SK-N-SH (cell line): ENCODE results near the gene SEZ6L2. TPM values are rescaled to one million over a fixed set of nuclear protein-coding genes. Genes with fewer than 3 reads are reported as not detected.

ENCODE experiments used
- CTCF ChIA-PET: fragments of 300-600, 350-600 bp; formaldehyde crosslinking; extraction: SDS; loops from one replicate; lab custom pipeline; 2021; lab: Yijun Ruan, JAX
- POLR2A ChIA-PET: fragments of 350-600 bp; sonication (Branson Sonifier 250); formaldehyde crosslinking; extraction: SDS; loops from one replicate; lab custom pipeline; 2020; ENCODE audit warnings: antibody characterized with exemption, inconsistent platforms; lab: Yijun Ruan, JAX
- DNase-seq: peaks from one replicate; pipeline ENCODE4 v3.0.0; 2012
- H2AFZ ChIP-seq: fragments of 200-600 bp; sonication (generic); 2 replicates; pipeline ENCODE4 v1.8.1; 2016; ENCODE audit warnings: antibody characterized with exemption, mild to moderate bottlenecking, low read depth
- H3F3A ChIP-seq: fragments of 200-600 bp; sonication (generic); replicated peaks from 2 replicates; pipeline ENCODE3; 2016; ENCODE audit warnings: antibody characterized with exemption, mild to moderate bottlenecking; ENCODE audit not compliant: insufficient read depth
- H3K27ac ChIP-seq, 2 experiments: fragments of 200-500 bp in 1 of 2; fragments of 200-600 bp in 1 of 2; sonication (Bioruptor generic) in 1 of 2; sonication (generic), shearing (Covaris generic) in 1 of 2; 2 replicates each; pipeline versions ENCODE4 v1.5.1 to v1.6.1; 2014 to 2016; ENCODE audit warnings: low read depth in 2 of 2, inconsistent platforms in 1 of 2, low read length in 1 of 2, mild to moderate bottlenecking in 1 of 2, mixed read lengths in 1 of 2
- H3K27me3 ChIP-seq: fragments of 200-600 bp; sonication (generic), shearing (Covaris generic); 2 replicates; pipeline ENCODE4 v1.6.1; 2016; ENCODE audit warnings: mixed run types; ENCODE audit not compliant: insufficient read depth
- H3K36me3 ChIP-seq, 2 experiments: fragments of 200-500 bp in 1 of 2; fragments of 200-600 bp in 1 of 2; sonication (Bioruptor generic) in 1 of 2; sonication (generic) in 1 of 2; replicated peaks in 1 of 2; 2 replicates each; pipeline versions ENCODE3 to v1.5.1; 2014 to 2016; ENCODE audit warnings: low read length in 1 of 2, mild to moderate bottlenecking in 1 of 2; ENCODE audit not compliant: insufficient read depth in 2 of 2, control insufficient read depth in 1 of 2
- H3K4me1 ChIP-seq, 2 experiments: fragments of 200-500 bp in 1 of 2; fragments of 200-600 bp in 1 of 2; sonication (Bioruptor generic) in 1 of 2; sonication (generic), shearing (Covaris generic) in 1 of 2; 2 replicates each; pipeline versions ENCODE4 v1.5.1 to v1.6.1; 2014 to 2016; ENCODE audit warnings: low read depth in 1 of 2, low read length in 1 of 2, mixed run types in 1 of 2; ENCODE audit not compliant: insufficient read depth in 2 of 2, control insufficient read depth in 1 of 2
- H3K4me2 ChIP-seq: fragments of 200-600 bp; sonication (generic), shearing (Covaris generic); 2 replicates; pipeline ENCODE4 v1.6.1; 2017; ENCODE audit warnings: mixed run types
- H3K4me3 ChIP-seq, 2 experiments: fragments of 200-500 bp in 1 of 2; fragments of 200-600 bp in 1 of 2; sonication (Bioruptor generic) in 1 of 2; sonication (generic), shearing (Covaris generic) in 1 of 2; 2 replicates each; pipeline versions ENCODE4 v1.5.1 to v1.8.1; 2014 to 2016; ENCODE audit warnings: low read depth in 2 of 2, inconsistent platforms in 1 of 2, low read length in 1 of 2, mild to moderate bottlenecking in 1 of 2, mixed read lengths in 1 of 2, moderate library complexity in 1 of 2
- H3K79me2 ChIP-seq: fragments of 200-600 bp; sonication (generic); 2 replicates; pipeline ENCODE4 v1.8.1; 2017; ENCODE audit warnings: mild to moderate bottlenecking; ENCODE audit not compliant: insufficient read depth
- H3K9ac ChIP-seq: fragments of 200-600 bp; sonication (generic); 2 replicates; pipeline ENCODE4 v1.6.1; 2017; ENCODE audit warnings: mixed run types
- H3K9me2 ChIP-seq: fragments of 200-600 bp; sonication (generic); 2 replicates; pipeline ENCODE4 v1.6.1; 2017; ENCODE audit warnings: mixed run types
- H3K9me3 ChIP-seq: fragments of 200-600 bp; sonication (generic); 2 replicates; pipeline ENCODE4 v1.6.1; 2017; ENCODE audit warnings: mixed run types, mild to moderate bottlenecking, moderate library complexity
- H4K20me1 ChIP-seq: fragments of 200-600 bp; sonication (generic); 2 replicates; pipeline ENCODE4 v1.6.1; 2017; ENCODE audit warnings: mild to moderate bottlenecking, mixed run types; ENCODE audit not compliant: insufficient read depth
- ELF1 ChIP-seq: IDR thresholded peaks from 2 replicates; pipeline ENCODE4 v1.4.0; 2012
- EP300 ChIP-seq, 2 experiments: IDR thresholded peaks; 2 replicates each; pipeline versions ENCODE4 v1.4.0 to v1.6.1; 2012; ENCODE audit warnings: borderline replicate concordance in 1 of 2, low read depth in 1 of 2, low read length in 1 of 2
- EZH2phosphoT487 ChIP-seq: fragments of 200-600 bp; sonication (generic); IDR thresholded peaks from 2 replicates; pipeline ENCODE4 v1.6.1; 2017; ENCODE audit warnings: low read depth, mixed run types, mild to moderate bottlenecking, antibody characterized with exemption, moderate library complexity, borderline replicate concordance
- FOSL2 ChIP-seq: IDR thresholded peaks from 2 replicates; pipeline ENCODE4 v1.4.0; 2012; ENCODE audit warnings: low read depth, mild to moderate bottlenecking, moderate library complexity, borderline replicate concordance
- FOXJ3 ChIP-seq: sonication (generic); formaldehyde crosslinking; IDR thresholded peaks from 2 replicates; pipeline ENCODE4 v1.5.1; 2020; ENCODE audit warnings: mild to moderate bottlenecking, missing genetic modification reagents
- GATA2 ChIP-seq: sonication (generic); formaldehyde crosslinking; IDR thresholded peaks from 2 replicates; pipeline ENCODE4 v1.5.0; 2020; ENCODE audit warnings: mild to moderate bottlenecking, missing genetic modification reagents
- MEF2A ChIP-seq: IDR thresholded peaks from 2 replicates; pipeline ENCODE4 v1.4.0; 2012; ENCODE audit warnings: low read depth, borderline replicate concordance
- NFIC ChIP-seq: IDR thresholded peaks from 2 replicates; pipeline ENCODE4 v1.4.0; 2012; ENCODE audit warnings: borderline replicate concordance
- POLR2AphosphoS5 ChIP-seq: IDR thresholded peaks from 2 replicates; pipeline ENCODE4 v1.6.1; 2012; ENCODE audit warnings: low read depth, low read length
- RCOR1 ChIP-seq: fragments of 150-350 bp; IDR thresholded peaks from 2 replicates; pipeline ENCODE4 v1.6.1; 2017; ENCODE audit warnings: antibody characterized with exemption, low read length
- SIN3A ChIP-seq: IDR thresholded peaks from 2 replicates; pipeline ENCODE4 v1.6.1; 2012; ENCODE audit warnings: low read depth, mild to moderate bottlenecking, low read length, moderate library complexity, borderline replicate concordance
- TEAD4 ChIP-seq: IDR thresholded peaks from 2 replicates; pipeline ENCODE4 v1.4.0; 2012; ENCODE audit warnings: mild to moderate bottlenecking, borderline replicate concordance; ENCODE audit not compliant: insufficient read depth
- WGBS: methylation state at CpG from one replicate; pipeline ENCODE4 v1.1.6; 2017; ENCODE audit warnings: low lambda C conversion rate; 5-methylcytosine and 5-hydroxymethylcytosine counted together
- polyA plus RNA-seq, 3 experiments: library from polyadenylated mRNA; depleted of rRNA; stranded (reverse); fragments of >200 nt; gene quantifications; 2 replicates each; pipeline ENCODE4 v1.2.3, GENCODE V29; 2012
- TF ChIP-seq, protein P1 (sequence below): IDR thresholded peaks from 2 replicates; pipeline ENCODE4 v1.4.0; 2012; ENCODE audit warnings: low read depth, borderline replicate concordance
- TF ChIP-seq, protein P2 (sequence below): IDR thresholded peaks from 2 replicates; pipeline ENCODE4 v1.4.0; 2012; ENCODE audit warnings: low read depth
- TF ChIP-seq, protein P3 (sequence below): fragments of 200-600 bp; sonication (generic); IDR thresholded peaks from 2 replicates; pipeline ENCODE4 v1.6.1; 2017; ENCODE audit warnings: antibody characterized with exemption, mild to moderate bottlenecking, moderate library complexity
- TF ChIP-seq, protein P4 (sequence below): IDR thresholded peaks from 2 replicates; pipeline ENCODE4 v1.6.1; 2012; ENCODE audit warnings: mild to moderate bottlenecking, low read depth, low read length, moderate library complexity

Gene SEZ6L2
- polyA plus RNA-seq, 1 of the 3 experiments (the other 2 are of a cell fraction): 59.8 TPM

DNA sequence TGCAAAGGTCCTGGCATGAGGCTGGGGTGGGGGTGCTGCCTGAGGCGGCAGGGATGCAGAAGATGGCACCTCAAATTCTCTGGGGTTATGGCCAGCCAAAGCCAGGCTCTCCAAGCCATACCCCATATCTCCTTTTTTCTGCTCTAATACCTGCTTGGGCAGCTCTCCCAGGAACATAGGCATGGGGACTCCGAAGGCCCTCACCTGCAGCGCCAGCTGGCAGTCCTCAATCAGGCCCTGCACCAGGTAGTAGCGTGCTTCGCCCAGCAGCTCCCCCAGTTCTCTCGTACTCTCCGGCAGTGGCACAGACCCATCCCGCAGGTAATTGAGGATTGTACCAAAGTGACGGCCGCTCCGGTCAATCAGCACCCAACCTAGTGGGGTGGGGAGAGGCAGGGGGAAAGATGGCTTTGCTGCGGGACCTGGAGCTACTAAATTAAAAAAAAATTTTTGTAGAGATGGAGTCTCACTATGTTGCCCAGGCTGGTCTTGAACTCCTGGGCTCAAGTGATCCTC lies 23.7 kb upstream of the SEZ6L2 start (continued):
- TF ChIP-seq, protein P1, sequence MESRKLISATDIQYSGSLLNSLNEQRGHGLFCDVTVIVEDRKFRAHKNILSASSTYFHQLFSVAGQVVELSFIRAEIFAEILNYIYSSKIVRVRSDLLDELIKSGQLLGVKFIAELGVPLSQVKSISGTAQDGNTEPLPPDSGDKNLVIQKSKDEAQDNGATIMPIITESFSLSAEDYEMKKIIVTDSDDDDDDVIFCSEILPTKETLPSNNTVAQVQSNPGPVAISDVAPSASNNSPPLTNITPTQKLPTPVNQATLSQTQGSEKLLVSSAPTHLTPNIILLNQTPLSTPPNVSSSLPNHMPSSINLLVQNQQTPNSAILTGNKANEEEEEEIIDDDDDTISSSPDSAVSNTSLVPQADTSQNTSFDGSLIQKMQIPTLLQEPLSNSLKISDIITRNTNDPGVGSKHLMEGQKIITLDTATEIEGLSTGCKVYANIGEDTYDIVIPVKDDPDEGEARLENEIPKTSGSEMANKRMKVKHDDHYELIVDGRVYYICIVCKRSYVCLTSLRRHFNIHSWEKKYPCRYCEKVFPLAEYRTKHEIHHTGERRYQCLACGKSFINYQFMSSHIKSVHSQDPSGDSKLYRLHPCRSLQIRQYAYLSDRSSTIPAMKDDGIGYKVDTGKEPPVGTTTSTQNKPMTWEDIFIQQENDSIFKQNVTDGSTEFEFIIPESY: no peak
- TF ChIP-seq TEAD4 (no peak), FOXJ3 (CRISPR knock-in tag) (no peak), EZH2phosphoT487 (no peak)

DNA sequence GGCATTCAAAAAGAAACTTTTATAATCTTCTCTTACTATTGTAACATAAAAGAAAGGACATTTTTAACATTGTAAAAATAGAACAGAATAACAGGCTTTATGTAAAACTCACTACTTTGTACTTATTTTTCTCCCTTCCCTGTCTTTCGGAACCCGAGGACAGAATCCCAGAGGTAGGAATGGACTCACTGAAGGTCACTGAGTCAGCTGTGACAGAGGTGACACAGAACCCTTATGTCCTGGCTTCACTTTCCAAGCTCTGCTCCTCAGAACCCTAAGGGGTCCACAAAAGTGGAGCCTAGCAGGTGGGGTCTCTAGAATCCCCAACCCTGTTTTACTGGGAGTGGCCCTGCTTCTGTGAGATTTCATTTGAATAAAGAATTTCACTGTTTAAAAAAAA lies 23.0 kb upstream of the SEZ6L2 start:
- WGBS: 89% methylated on average over 2 of the region's 2 CpGs
- Histone ChIP-seq H4K20me1 (no peaks in the 10 kb centered on the region; the same call in 1 of the 2 replicates), H3K79me2 (peaks cover 83% of the 10 kb centered on the region), H3K4me2 (no peak overlapping the region), H3K4me3 (no peak overlapping the region), H3F3A (peaks cover 8% of the 10 kb centered on the region), H3K9me2 (no peaks in the 10 kb centered on the region), H3K9ac (no peak overlapping the region), H3K27me3 (no peaks in the 10 kb centered on the region), H3K4me1 (peaks cover 14 to 15% of the 10 kb centered on the region in 2 experiments; a peak in 3 of 4 replicates), H3K27ac (no peak overlapping the region), H2AFZ (no peak overlapping the region), H3K36me3 (peaks cover 30 to 32% of the 10 kb centered on the region in 2 experiments)
- POLR2A ChIA-PET: no interaction called here
- DNase-seq: no peak
- no peak for TF ChIP-seq EP300 (IDR thresholded peaks at IDR 0.05; ENCODE audit: borderline replicate concordance in 1 of 2, low read depth in 1 of 2, low read length in 1 of 2)
- TF ChIP-seq ELF1: no peak
- no peak for TF ChIP-seq NFIC
- no peak for TF ChIP-seq MEF2A
- TF ChIP-seq SIN3A: no peak
- no peak for TF ChIP-seq FOSL2
- no peak for TF ChIP-seq RCOR1
- TF ChIP-seq, protein P2, sequence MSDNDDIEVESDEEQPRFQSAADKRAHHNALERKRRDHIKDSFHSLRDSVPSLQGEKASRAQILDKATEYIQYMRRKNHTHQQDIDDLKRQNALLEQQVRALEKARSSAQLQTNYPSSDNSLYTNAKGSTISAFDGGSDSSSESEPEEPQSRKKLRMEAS: no peak
- TF ChIP-seq, protein P3, sequence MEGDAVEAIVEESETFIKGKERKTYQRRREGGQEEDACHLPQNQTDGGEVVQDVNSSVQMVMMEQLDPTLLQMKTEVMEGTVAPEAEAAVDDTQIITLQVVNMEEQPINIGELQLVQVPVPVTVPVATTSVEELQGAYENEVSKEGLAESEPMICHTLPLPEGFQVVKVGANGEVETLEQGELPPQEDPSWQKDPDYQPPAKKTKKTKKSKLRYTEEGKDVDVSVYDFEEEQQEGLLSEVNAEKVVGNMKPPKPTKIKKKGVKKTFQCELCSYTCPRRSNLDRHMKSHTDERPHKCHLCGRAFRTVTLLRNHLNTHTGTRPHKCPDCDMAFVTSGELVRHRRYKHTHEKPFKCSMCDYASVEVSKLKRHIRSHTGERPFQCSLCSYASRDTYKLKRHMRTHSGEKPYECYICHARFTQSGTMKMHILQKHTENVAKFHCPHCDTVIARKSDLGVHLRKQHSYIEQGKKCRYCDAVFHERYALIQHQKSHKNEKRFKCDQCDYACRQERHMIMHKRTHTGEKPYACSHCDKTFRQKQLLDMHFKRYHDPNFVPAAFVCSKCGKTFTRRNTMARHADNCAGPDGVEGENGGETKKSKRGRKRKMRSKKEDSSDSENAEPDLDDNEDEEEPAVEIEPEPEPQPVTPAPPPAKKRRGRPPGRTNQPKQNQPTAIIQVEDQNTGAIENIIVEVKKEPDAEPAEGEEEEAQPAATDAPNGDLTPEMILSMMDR: no peak
- TF ChIP-seq, protein P4, sequence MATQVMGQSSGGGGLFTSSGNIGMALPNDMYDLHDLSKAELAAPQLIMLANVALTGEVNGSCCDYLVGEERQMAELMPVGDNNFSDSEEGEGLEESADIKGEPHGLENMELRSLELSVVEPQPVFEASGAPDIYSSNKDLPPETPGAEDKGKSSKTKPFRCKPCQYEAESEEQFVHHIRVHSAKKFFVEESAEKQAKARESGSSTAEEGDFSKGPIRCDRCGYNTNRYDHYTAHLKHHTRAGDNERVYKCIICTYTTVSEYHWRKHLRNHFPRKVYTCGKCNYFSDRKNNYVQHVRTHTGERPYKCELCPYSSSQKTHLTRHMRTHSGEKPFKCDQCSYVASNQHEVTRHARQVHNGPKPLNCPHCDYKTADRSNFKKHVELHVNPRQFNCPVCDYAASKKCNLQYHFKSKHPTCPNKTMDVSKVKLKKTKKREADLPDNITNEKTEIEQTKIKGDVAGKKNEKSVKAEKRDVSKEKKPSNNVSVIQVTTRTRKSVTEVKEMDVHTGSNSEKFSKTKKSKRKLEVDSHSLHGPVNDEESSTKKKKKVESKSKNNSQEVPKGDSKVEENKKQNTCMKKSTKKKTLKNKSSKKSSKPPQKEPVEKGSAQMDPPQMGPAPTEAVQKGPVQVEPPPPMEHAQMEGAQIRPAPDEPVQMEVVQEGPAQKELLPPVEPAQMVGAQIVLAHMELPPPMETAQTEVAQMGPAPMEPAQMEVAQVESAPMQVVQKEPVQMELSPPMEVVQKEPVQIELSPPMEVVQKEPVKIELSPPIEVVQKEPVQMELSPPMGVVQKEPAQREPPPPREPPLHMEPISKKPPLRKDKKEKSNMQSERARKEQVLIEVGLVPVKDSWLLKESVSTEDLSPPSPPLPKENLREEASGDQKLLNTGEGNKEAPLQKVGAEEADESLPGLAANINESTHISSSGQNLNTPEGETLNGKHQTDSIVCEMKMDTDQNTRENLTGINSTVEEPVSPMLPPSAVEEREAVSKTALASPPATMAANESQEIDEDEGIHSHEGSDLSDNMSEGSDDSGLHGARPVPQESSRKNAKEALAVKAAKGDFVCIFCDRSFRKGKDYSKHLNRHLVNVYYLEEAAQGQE: no peak
- no peak for TF ChIP-seq GATA2 (CRISPR knock-in tag)
- no peak for TF ChIP-seq POLR2AphosphoS5
- TF ChIP-seq, all 33 proteins: peak for 0
- CTCF ChIA-PET: interaction anchor here (0.6 to 1.6 kb wide), 5 partner anchors 9 to 110 kb away, joined by 3 to 5 read pairs (median 4); no protein-coding TSS in a partner anchor
- no peaks in the 10 kb centered on the region for H3K9me3 ChIP-seq
